ENCODE data around the gene CERS6.

CERS6 gene

DNA sequence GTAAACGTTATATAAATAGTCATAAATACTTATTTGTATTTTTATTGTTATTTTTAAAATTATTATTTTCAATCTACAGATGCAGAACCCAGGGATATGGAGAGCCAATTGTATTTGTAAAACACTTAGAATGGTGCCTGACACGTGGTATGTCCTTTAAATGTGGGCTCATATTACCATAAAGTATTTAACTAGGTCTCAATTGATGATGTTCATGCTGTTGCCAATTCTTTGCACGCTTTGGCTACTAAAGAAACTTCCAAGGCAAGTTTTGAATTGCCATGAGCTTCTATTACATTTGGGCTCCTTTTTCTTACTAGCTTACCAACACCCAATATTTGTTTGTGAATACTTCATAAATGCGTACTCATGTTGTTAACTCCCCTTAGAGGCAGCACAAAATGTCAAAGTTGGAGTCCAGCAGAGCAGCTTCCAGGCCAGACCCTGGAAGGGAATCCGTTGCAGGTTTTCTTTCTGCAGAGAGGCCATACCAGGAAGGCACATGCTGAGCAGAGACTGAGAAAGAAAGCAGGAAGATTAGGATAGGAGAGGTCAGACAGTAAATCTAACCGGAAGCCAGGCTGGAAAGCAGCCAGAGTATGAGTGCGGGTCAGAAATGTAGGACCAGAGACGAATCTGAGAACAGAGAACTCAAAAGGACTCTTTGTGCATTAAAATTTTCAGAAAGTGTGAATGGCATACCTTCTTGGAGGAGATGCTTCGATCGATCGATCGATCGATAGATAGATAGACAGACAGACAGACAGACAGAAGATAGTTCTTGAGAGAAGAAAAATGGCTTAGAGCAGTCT, 342.2 kb downstream of the CERS6 start (continued):
- TF ChIP-seq ZNF146 (tag by site-specific recombination; IDR thresholded peaks at IDR 0.05): no peak
- TF ChIP-seq, protein P1, sequence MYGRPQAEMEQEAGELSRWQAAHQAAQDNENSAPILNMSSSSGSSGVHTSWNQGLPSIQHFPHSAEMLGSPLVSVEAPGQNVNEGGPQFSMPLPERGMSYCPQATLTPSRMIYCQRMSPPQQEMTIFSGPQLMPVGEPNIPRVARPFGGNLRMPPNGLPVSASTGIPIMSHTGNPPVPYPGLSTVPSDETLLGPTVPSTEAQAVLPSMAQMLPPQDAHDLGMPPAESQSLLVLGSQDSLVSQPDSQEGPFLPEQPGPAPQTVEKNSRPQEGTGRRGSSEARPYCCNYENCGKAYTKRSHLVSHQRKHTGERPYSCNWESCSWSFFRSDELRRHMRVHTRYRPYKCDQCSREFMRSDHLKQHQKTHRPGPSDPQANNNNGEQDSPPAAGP (tag by site-specific recombination; IDR thresholded peaks at IDR 0.05): no peak
- TF ChIP-seq ZBTB17 (tag by site-specific recombination; IDR thresholded peaks at IDR 0.05): no peak
- peak; percentile 53; the same call in 1 of the 2 replicates for TF ChIP-seq TRIM28 (IDR thresholded peaks at IDR 0.05; ENCODE audit: borderline replicate concordance, low read length)
- TF ChIP-seq ZNF114 (tag by site-specific recombination; IDR thresholded peaks at IDR 0.05): no peak
- peak; percentile 30 for TF ChIP-seq SETDB1 (IDR thresholded peaks at IDR 0.05; ENCODE audit: insufficient read length, low read length)
- no peak for TF ChIP-seq ZNF624 (tag by site-specific recombination; IDR thresholded peaks at IDR 0.05)
- TF ChIP-seq ZNF623 (tag by site-specific recombination; IDR thresholded peaks at IDR 0.05): no peak
- no peak for TF ChIP-seq ZNF10 (tag by site-specific recombination; IDR thresholded peaks at IDR 0.05)
- TF ChIP-seq KLF10 (tag by site-specific recombination; IDR thresholded peaks at IDR 0.05): no peak
- no peak for TF ChIP-seq ZNF324 (tag by site-specific recombination; IDR thresholded peaks at IDR 0.05)
- no peak for TF ChIP-seq HOXD13 (CRISPR knock-in tag; IDR thresholded peaks at IDR 0.05; ENCODE audit: borderline replicate concordance)
- TF ChIP-seq ZIC2 (tag by site-specific recombination; IDR thresholded peaks at IDR 0.05): peak; percentile 47

DNA sequence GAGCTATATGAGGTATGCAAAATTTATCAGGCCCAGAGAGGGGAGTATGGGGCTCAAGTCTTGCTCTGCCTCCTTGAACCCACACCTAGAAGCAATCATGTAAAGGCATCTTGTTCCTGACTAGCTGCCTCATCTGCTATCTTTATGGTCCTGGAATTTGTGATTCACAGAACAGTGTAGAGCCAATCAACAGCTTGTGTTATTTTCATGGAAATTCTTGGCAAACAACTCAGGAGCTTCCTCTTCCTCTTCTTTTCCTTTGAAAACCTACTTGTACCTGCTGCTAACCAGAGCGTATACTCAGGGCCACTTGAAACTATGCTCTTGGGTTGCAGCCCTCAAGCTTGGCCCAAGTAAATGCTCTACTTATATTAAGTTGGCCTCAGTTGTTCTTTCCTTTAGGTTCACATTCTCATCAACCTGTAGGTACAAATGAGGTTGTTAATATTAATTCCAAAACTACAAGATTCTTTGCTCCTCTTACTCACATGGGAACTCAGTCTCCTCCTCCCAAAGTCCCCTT, 342.9 kb downstream of the CERS6 start:
- ChIA-PET CTCF (interaction anchor here (0.5 to 0.6 kb wide), 2 partner anchors 24 to 51 kb away, joined by 3 to 4 read pairs; no protein-coding TSS in a partner anchor), POLR2A (no interaction called here)
- Histone ChIP-seq H3K36me3 (ENCODE audit: control insufficient read depth in 2 of 2, insufficient read depth in 1 of 2, low read length in 2 of 2) (no peaks in the 10 kb centered on the region), H3K27ac (ENCODE audit: extremely low read depth, low read depth, low read length) (no peak overlapping the region), H3K4me3 (ENCODE audit: low read depth, low read length) (no peak overlapping the region), H3K9me3 (ENCODE audit: control insufficient read depth, insufficient read depth, low read depth, low read length) (no peaks in the 10 kb centered on the region), H3K4me1 (ENCODE audit: control insufficient read depth, insufficient read depth, low read length) (peaks cover 3% of the 10 kb centered on the region; the same call in 1 of the 2 replicates)
- no peak for TF ChIP-seq ZNF423 (tag by site-specific recombination; IDR thresholded peaks at IDR 0.05)
- TF ChIP-seq REPIN1 (tag by site-specific recombination; IDR thresholded peaks at IDR 0.05; ENCODE audit: low read depth): no peak
- no peak for TF ChIP-seq ZNF544 (tag by site-specific recombination; IDR thresholded peaks at IDR 0.05)
- no peak for TF ChIP-seq GLI2 (tag by site-specific recombination; IDR thresholded peaks at IDR 0.05; ENCODE audit: borderline replicate concordance, low read depth)
- TF ChIP-seq ZNF664 (tag by site-specific recombination; IDR thresholded peaks at IDR 0.05): no peak
- no peak for TF ChIP-seq ZNF202 (tag by site-specific recombination; IDR thresholded peaks at IDR 0.05; ENCODE audit: borderline replicate concordance)
- TF ChIP-seq, protein P2, sequence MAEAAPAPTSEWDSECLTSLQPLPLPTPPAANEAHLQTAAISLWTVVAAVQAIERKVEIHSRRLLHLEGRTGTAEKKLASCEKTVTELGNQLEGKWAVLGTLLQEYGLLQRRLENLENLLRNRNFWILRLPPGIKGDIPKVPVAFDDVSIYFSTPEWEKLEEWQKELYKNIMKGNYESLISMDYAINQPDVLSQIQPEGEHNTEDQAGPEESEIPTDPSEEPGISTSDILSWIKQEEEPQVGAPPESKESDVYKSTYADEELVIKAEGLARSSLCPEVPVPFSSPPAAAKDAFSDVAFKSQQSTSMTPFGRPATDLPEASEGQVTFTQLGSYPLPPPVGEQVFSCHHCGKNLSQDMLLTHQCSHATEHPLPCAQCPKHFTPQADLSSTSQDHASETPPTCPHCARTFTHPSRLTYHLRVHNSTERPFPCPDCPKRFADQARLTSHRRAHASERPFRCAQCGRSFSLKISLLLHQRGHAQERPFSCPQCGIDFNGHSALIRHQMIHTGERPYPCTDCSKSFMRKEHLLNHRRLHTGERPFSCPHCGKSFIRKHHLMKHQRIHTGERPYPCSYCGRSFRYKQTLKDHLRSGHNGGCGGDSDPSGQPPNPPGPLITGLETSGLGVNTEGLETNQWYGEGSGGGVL (tag by site-specific recombination; IDR thresholded peaks at IDR 0.05): no peak
- TF ChIP-seq ZNF292 (tag by site-specific recombination; IDR thresholded peaks at IDR 0.05; ENCODE audit: borderline replicate concordance, low read depth): no peak
- TF ChIP-seq ZNF555 (tag by site-specific recombination; conservative IDR thresholded peaks at IDR 0.05): no peak
- TF ChIP-seq ZNF654 (tag by site-specific recombination; IDR thresholded peaks at IDR 0.05; ENCODE audit: low read depth): no peak
- TF ChIP-seq, protein P3, sequence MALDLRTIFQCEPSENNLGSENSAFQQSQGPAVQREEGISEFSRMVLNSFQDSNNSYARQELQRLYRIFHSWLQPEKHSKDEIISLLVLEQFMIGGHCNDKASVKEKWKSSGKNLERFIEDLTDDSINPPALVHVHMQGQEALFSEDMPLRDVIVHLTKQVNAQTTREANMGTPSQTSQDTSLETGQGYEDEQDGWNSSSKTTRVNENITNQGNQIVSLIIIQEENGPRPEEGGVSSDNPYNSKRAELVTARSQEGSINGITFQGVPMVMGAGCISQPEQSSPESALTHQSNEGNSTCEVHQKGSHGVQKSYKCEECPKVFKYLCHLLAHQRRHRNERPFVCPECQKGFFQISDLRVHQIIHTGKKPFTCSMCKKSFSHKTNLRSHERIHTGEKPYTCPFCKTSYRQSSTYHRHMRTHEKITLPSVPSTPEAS (tag by site-specific recombination; IDR thresholded peaks at IDR 0.05): no peak
- TF ChIP-seq OVOL3 (tag by site-specific recombination; IDR thresholded peaks at IDR 0.05): no peak
- TF ChIP-seq, protein P4, sequence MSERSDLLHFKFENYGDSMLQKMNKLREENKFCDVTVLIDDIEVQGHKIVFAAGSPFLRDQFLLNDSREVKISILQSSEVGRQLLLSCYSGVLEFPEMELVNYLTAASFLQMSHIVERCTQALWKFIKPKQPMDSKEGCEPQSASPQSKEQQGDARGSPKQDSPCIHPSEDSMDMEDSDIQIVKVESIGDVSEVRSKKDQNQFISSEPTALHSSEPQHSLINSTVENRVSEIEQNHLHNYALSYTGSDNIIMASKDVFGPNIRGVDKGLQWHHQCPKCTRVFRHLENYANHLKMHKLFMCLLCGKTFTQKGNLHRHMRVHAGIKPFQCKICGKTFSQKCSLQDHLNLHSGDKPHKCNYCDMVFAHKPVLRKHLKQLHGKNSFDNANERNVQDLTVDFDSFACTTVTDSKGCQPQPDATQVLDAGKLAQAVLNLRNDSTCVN (tag by site-specific recombination; optimal IDR thresholded peaks at IDR 0.05): no peak
- TF ChIP-seq, protein P5, sequence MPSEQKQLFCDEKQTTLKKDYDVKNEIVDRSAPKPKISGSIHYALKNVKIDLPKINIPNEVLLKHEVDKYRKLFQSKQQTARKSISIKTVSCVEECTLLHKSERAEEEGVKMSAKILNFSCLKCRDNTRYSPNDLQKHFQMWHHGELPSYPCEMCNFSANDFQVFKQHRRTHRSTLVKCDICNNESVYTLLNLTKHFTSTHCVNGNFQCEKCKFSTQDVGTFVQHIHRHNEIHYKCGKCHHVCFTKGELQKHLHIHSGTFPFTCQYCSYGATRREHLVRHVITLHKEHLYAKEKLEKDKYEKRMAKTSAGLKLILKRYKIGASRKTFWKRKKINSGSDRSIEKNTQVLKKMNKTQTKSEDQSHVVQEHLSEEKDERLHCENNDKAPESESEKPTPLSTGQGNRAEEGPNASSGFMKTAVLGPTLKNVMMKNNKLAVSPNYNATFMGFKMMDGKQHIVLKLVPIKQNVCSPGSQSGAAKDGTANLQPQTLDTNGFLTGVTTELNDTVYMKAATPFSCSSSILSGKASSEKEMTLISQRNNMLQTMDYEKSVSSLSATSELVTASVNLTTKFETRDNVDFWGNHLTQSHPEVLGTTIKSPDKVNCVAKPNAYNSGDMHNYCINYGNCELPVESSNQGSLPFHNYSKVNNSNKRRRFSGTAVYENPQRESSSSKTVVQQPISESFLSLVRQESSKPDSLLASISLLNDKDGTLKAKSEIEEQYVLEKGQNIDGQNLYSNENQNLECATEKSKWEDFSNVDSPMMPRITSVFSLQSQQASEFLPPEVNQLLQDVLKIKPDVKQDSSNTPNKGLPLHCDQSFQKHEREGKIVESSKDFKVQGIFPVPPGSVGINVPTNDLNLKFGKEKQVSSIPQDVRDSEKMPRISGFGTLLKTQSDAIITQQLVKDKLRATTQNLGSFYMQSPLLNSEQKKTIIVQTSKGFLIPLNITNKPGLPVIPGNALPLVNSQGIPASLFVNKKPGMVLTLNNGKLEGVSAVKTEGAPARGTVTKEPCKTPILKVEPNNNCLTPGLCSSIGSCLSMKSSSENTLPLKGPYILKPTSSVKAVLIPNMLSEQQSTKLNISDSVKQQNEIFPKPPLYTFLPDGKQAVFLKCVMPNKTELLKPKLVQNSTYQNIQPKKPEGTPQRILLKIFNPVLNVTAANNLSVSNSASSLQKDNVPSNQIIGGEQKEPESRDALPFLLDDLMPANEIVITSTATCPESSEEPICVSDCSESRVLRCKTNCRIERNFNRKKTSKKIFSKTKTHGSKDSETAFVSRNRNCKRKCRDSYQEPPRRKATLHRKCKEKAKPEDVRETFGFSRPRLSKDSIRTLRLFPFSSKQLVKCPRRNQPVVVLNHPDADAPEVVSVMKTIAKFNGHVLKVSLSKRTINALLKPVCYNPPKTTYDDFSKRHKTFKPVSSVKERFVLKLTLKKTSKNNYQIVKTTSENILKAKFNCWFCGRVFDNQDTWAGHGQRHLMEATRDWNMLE (tag by site-specific recombination; conservative IDR thresholded peaks at IDR 0.05; ENCODE audit: low read depth): no peak
